ENCODE data around the gene SAP30.

The SAP30 gene

DNA sequence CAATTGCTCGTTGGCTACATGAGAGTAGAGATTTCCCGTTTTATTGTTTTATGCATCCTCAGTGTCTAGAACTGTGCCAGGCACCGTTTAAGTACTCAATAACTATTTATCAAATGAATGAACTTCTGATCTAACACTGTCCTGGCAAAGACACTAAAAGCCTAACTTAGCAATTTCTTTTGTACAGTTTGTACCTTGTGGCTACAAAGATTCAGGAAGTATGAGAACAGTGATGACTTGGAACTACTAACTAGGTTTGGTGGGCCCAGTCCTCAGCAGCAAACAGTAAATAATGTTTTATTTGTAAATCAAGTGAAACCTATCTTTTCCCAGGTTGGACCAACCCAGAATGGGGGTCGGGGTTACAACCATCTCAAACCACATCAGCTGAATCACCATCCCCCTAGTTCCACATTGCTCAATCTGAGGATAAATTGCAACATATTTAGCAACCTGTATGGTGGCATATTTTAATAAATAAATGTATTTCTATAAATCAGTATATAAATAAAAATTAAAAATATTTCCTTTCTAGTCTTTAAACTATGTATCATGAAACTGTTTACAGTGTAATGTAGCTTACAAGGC, 40.4 kb downstream of the SAP30 start:
- DNase-seq (ENCODE audit: low read depth): no peak
- H3K4me3 ChIP-seq (ENCODE audit: control insufficient read depth, low read depth, low read length): no peak overlapping the region
- TF ChIP-seq, protein P1, sequence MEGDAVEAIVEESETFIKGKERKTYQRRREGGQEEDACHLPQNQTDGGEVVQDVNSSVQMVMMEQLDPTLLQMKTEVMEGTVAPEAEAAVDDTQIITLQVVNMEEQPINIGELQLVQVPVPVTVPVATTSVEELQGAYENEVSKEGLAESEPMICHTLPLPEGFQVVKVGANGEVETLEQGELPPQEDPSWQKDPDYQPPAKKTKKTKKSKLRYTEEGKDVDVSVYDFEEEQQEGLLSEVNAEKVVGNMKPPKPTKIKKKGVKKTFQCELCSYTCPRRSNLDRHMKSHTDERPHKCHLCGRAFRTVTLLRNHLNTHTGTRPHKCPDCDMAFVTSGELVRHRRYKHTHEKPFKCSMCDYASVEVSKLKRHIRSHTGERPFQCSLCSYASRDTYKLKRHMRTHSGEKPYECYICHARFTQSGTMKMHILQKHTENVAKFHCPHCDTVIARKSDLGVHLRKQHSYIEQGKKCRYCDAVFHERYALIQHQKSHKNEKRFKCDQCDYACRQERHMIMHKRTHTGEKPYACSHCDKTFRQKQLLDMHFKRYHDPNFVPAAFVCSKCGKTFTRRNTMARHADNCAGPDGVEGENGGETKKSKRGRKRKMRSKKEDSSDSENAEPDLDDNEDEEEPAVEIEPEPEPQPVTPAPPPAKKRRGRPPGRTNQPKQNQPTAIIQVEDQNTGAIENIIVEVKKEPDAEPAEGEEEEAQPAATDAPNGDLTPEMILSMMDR (IDR thresholded peaks at IDR 0.05; ENCODE audit: control insufficient read depth, insufficient read depth, low read depth, low read length, missing control alignments): no peak

GRCh38 chr4:173413036-173413435, 42.3 kb downstream of the SAP30 start:
- TF ChIP-seq, protein P1 (IDR thresholded peaks at IDR 0.05; ENCODE audit: control insufficient read depth, insufficient read depth, low read depth, low read length, missing control alignments): no peak
- no peak overlapping the region for H3K4me3 ChIP-seq (ENCODE audit: control insufficient read depth, low read depth, low read length)
- no peak for DNase-seq (ENCODE audit: low read depth)

DNA sequence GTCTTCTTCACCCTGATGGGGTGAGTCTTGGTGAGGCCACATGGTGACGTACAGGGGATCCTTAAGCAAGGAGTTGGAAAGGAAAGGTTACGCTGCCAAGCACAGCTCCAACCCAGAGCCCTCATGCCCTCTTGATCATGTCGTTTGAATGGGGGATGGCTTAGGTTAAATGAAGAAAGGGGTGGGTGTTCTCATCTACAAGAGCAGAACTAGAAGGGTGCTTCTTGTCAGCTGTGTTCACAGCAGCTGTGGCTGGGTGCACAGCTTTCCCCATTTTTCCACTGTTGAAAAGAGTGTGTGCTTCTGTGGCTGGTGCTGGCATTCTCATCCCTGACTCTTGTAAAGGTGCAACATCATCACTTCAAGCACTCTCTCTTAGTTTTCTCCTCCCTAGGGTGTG, 43.7 kb downstream of the SAP30 start:
- H3K4me3 ChIP-seq (ENCODE audit: control insufficient read depth, low read depth, low read length): no peak overlapping the region
- no peak for DNase-seq (ENCODE audit: low read depth)
- TF ChIP-seq, protein P1 (IDR thresholded peaks at IDR 0.05; ENCODE audit: control insufficient read depth, insufficient read depth, low read depth, low read length, missing control alignments): no peak

GRCh38 chr4:173415092-173415491, 44.3 kb downstream of the SAP30 start:
- no peak overlapping the region for H3K4me3 ChIP-seq (ENCODE audit: control insufficient read depth, low read depth, low read length)
- peak; percentile 34 for DNase-seq (ENCODE audit: low read depth)
- TF ChIP-seq, protein P1 (IDR thresholded peaks at IDR 0.05; ENCODE audit: control insufficient read depth, insufficient read depth, low read depth, low read length, missing control alignments): no peak

DNA sequence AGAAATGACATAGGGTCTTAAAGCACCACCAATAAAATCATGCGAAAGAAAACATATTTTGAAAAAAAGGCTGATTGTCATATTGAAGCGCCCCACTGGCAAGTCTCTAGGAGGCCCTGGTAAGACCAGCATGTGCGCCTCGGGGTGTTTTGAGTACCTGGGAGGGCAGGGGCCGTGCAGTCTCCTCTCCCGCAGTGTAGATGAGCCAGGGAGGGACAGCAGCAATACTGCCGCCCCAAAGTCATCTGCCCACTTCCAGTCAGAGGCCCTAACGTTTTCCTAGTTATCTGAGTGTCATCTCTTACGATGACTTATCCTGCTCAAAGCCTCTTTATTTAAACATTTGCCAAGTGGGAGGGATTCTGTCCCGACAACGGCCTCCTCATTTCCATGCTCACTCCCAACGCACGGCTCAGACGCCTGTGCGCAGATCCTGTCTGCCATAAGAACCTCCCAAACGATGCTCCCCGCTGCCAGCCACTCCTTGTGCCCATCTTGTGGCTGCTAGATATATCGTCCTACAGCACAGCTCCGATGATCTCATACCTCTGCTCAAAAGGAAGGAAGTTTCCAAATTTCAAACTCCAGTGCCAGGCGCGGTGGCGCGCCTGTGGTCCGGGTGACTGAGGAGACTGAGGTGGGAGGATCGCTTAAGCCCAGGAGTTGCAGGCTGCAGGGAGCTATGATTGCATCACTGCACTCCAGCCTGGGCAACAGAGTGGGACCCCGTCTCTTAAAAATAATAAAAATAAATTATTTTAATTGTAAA, 45.3 kb downstream of the SAP30 start:
- no peak for DNase-seq (ENCODE audit: low read depth)
- H3K4me3 ChIP-seq (ENCODE audit: control insufficient read depth, low read depth, low read length): no peak overlapping the region
- TF ChIP-seq, protein P1 (IDR thresholded peaks at IDR 0.05; ENCODE audit: control insufficient read depth, insufficient read depth, low read depth, low read length, missing control alignments): no peak

DNA sequence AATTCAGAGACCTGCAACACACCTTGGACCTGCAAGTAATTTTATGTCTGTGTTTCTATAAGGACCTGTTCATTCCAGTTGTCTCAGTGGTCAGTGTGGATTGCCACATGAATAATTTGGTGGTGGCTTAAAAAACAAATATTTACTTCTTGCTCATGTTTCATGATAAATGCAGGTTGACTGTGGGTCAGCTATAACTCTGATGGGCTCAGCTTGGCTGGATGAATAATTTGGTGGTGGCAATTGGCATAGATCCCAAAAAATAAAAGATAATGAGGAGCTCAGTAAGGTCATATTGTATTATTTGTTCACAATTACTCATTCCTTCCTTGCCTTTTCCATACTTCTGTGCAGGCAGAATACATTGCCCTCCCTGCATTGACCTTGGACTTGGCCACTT, 47.1 kb downstream of the SAP30 start:
- TF ChIP-seq, protein P1 (IDR thresholded peaks at IDR 0.05; ENCODE audit: control insufficient read depth, insufficient read depth, low read depth, low read length, missing control alignments): no peak
- H3K4me3 ChIP-seq (ENCODE audit: control insufficient read depth, low read depth, low read length): no peak overlapping the region
- no peak for DNase-seq (ENCODE audit: low read depth)

Measured in AG09309 (cell line).